Stimulated activated CD8-positive, alpha-beta memory T cell treated with anti-CD3 and anti-CD28 coated beads, Interleukin-4, amount 100 ng/mL, for 24 hours (primary cell): Measurements from ENCODE around the gene PEX10.

Experiments used
- DNase-seq: peaks from one replicate; pipeline ENCODE4 v3.0.0-alpha.2; 2020; ENCODE audit warnings: low read depth

The PEX10 gene

DNA sequence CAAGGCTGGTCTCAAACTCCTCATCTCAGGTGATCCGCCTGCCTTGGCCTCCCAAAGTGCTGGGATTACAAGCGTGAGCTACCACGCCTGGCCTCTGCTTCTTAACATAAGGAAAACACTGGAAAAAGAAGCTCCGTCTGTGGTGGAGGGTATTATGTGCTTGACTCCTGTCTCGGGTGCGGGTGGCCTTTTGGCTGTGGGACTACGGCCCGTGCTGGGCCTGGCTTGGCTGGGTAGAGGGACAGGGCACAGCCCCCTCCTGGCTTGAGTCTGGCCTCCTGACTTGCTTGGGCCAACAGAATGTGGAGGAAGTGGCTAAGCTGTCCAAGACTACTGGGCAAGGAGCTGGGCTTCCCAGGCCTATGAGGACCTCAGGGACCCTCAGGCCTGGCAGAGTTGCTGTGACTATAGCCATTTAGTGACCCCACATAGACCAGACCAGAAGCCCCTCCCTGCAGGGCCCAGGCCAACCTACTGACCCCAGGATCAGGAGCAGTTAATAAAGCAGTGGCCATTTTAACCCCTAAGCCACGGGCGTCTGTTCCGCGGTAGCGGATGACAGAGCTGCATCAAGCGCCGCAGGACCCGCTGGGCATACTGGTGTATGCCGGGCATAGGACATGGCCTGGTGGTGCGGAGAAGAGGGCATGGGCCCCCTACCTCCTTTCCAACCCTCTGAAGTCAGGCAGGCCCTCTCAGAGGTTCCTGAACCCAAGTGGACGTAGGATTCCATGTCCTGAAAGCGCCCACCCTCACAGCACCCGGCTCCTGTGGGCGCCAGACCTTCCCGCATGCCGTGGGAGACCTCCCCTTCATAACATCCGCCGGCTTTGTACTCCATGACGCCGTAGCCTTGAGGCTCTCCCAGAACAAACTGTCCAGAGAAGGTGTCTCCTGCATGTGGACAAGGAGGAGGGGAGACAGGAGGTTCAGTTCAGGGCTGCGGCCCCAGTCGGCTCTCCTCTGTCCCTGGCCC lies 25.4 kb downstream of the PEX10 start:
- DNase-seq = no peak

DNA sequence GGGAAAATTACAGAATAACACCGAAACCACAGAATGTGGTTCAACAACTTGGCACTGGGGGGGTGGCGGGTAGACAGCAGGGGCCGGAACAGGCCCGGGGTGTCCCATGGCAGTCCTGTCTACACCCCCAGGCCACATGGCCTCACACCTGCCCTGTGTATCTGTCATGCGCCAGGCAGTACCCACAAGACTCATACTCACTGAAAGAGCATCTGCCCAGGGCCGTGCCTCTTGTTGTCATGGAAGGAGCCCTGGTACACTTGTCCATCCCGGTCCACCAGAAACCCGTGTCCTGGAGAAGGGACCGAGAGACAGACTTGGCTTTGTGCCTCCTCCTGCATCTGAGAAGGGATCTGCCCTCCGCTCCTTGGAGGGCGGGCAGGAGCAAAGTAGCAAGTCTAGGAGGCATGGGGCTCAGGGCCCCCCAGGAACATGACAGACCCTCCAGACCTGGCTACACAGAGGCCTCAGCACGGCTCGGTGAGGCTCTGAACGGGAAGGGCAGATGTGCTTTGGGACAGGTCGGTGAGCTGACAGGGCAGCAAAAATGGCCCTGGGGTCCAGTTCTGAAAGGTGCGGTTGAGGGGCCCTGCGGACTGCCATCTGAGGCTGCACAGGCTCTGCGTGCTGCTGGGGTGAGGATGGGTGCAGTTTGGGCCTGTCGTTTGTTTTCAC lies 26.6 kb downstream of the PEX10 start:
- DNase-seq = no peak

DNA sequence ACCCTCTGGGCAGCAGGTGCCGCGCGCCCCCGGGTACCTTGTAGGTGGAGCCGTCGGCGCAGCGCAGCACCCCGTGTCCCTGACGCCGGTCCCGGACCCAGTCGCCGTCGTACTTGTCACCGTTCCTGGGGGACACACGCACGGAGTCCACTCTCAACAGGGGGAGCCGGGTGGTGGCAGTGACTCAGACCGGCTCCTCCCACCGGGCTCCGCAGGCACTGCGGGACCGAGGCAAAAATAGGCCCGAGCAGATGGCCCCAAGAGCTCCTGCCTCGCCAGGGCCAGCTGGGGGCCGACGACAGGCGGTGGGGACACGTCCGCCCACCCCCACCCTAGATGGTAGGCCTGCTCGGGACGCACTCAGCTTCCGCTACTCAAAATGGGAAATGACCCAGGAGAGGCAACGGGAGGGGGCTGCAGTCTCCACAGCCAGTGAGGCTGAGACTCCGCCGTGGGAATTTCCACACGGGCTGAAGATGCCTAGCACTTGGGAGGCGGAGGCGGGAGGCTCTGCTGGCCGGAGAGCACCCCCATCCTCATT lies 27.4 kb downstream of the PEX10 start:
- no peak for DNase-seq

DNA sequence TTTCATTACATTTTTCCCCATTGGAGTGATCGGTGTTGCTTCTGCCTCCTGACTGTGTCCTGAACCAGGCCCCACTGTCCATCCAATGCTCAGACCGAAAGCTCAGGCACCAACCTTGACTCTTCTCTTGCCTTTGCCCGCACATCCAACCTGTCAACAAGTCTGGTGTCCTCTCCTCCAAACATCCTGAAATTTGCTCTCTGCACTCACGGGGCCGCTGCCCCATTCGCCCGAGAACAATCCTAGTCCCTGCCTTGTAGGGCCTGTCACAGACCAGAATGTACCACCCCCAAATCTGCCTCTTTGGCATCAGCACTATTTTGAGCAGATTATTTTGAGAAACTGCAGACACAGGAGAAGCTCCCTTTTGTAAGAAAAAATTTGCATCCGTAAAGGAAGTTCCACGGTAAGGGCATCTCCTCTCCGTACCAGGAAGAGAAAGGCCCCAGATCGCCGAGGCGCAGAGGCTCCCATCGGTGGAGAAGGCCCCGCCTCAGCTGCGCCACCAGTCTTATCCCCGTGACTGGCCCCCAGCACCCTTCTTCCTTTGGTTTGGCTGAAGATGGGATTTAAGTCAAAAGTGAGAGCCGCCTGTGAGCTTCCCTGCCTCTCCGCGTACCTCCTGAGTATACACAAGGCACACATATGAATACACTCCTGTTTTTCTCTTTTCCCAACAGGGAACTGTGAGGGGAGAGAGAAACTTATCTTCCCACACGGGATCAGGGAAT lies 28.1 kb downstream of the PEX10 start:
- no peak for DNase-seq

DNA sequence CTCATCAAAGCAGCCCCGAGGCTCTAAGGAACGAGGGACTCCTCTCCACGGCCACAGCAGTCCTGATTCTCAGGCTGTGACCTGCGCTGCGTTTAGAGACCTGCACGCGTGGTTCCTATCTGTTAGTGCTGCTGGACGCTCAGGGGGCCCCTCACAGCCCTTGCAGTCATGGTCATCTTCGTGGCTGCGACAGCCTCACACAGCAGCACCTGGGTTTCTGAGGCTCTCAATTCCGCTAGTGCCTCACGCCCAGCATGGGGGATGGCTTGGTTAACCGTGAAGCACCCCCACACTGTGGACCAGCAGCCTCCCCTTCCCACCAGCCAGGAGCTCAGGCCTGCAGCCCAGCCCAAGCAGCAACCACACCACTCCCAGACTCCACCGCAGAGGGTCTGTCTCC lies 28.8 kb downstream of the PEX10 start:
- DNase-seq = no peak

DNA sequence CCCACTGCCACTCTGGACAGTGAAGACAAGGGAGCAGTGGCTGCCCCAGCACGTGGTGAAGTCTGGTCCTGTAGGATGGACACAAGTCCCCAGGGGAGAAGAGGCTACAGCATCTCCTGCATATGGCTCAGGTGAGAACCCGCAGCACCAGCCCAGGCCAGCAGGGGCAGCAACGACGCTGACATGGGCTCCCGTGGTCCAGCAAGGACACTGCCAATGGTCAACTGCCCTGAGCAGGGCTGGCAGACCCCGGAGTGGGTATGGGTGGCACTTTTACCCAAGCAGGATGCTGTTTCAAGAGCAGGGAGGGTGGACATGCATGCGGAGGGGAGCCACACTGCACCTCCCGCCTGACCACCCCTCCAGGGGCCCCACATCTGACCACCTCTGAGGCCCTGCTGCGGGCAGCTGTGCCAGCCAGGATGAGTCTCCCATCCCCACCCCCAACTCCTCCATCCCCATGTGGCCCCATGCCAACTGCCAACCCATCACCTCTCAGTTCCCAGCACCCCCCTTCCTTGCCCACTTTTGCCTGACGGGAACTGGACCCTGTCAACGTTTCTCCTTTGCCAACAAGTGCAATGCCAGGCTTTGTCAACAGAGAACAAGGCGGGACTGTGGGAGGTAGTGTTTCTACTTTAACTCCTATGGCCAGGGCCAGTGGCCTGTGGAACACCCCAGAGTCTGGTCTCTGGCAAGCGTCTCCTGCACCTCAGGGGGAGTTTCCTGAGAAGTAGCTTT lies 29.6 kb downstream of the PEX10 start:
- no peak for DNase-seq

DNA sequence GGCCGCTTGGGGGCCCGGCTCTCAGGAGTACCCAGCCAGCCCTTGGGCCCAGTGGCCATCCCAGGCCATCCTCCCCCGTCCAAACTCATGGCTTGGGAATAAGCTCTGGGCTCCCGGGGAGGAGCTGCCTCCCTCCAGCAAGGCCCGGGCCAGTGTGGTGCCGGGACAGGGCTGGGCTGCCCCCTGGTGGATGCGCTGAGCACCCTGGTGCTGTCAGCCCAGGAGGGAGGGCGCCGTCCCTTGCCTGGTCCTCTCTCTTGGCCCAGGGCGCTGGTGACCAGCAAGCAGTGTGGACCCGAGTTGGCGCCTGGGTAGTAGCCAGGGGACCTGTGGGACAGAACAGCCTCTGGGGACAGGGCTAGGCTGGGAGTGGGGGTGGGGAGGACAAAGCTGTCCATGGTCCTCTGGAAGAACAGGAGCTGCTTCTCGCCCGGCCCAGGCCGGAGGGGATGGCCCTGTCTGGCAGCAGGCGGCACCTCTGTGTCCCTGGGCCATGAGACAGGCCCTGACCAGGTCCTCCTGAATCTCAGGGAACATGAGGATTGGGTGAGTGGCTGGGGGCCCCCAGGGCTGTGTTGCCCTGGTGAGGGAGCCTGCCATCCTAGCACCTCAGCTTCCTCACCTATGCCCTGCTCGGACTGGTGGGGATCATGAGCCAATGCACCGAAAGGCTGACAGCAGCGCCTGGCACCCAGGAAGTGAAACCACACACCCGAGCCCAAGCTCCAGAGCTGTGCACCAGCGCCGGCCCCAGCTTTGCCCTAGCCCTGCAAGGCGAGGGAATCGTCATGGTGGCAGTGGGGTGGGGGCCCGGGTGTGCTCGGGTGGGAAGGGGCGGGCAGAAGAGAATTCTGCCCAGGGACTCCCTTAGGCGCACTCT lies 30.4 kb downstream of the PEX10 start:
- peak; percentile 69 for DNase-seq

DNA sequence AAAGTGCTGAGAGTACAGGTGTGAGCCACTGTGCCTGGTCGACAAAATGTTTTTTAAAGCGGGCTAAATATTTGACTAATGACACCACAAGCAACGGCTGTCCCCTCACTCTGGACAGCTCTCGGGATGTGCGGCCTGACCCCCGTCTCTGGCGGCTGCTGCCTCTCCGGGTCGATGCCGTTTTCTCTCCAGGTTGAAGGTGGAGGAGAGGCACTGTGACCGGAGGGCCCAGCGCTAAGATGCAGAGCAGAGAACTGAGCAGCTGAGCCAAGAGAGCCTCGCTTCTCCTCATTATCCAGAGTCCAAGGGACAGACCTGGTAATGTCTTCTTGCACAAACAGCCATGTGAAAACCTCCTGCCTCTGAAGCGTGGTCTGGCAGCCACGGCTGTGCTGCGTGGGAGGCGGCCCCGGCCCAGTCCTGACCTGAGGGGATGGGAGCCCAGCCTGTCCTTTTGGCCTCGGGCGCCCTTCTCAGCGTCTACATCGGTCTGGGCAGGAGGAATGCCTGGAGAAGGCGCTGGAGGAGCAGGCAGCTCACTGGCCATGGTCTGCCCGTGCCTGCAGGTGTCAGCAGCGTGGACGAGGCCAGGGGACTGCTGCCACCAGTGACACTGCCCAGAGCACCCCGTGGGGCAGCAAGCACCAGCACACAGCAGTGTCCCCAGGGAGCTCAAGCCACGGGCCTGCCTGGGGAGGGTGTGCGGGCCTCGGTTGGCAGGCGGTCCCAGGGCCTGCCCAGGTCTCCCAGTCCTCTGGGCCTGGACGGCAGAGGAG lies 31.4 kb downstream of the PEX10 start:
- DNase-seq = no peak

DNA sequence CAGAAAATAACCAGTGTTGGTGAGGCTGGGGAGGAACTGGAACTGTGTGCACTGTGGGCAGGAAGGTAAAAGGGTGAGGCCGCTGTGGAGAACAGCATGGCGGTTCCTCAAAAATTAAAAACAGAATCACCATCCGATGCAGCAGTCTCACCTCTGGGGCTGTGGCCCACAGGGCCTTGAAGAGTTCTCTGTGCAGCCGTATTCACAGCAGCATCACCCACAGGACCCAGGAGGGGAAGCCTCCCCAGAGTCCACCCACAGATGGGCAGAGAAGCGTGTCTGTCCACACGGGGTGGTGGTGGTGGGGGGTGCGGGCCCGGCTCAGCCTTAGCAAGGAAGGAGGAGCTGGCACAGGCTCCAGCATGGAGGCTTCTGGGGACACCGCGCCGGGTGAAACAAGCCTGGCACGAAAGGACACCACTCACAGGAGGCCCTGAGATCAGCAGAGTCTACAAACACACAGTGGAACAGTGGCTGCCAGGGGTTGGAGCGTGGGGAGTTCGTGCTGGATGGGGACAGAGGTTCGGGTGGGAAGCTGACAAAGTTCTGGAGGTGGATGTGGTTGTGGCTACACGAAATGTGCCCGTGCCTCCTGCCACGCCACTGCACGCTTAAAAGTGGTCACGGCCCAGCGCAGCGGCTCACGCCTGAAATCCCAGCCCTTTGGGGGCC lies 32.5 kb downstream of the PEX10 start:
- no peak for DNase-seq

DNA sequence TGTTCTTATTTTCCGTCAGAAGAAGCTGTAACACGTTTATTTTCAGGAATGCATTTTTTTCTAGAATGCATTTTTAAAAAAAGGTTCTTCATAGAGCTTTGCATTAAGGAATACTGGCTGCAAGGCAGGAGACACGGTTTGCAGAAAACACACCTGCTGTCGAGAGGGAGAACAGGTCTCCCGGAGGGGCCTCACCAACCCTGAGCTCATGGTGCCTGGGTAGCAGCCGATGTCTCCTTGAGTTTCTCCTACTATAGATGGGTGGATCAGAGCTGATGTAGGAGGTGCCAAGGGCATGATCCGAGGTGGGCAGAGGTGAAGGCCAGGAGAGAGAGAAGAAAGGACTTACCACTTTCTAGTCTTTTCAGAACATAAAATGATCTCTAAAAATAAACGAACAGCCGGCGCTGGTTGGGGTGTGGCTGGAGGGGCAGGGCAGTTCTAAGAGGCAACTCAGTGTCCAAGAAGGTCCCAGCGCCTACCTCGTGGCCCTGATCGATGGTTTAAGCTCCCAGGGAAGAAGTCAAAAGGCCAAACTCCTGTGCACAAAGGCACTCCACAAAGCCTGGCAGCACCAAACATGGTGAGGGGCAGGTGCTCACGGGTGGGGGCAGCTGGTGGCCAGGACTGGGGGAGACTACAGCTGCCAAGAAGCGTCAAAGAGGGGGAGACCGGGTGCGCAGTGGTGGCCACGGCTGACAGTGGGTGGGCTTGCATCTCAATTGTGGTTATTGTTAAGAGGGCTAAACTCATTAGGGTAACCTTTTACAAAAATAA lies 33.2 kb downstream of the PEX10 start:
- DNase-seq = no peak

DNA sequence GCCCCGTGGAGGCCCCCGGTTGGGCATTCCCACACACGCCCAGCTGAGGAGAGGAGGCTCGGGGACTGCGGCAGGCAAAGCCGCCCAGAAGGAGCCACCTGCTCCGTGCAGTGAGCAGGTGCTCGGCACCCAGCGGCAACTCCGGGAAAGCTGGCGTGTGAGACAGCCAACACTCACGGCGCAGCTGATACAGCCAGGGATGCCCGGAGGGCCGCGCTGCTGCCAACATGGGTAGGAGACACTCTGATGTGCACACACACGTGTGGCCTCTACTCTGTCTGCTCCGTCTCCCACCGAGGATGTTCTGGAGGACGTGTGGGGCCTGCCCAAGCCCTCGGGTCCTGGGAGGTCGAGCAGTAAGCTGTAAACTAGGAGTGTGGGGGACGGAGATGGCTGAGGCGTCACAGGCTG lies 33.9 kb downstream of the PEX10 start:
- no peak for DNase-seq

DNA sequence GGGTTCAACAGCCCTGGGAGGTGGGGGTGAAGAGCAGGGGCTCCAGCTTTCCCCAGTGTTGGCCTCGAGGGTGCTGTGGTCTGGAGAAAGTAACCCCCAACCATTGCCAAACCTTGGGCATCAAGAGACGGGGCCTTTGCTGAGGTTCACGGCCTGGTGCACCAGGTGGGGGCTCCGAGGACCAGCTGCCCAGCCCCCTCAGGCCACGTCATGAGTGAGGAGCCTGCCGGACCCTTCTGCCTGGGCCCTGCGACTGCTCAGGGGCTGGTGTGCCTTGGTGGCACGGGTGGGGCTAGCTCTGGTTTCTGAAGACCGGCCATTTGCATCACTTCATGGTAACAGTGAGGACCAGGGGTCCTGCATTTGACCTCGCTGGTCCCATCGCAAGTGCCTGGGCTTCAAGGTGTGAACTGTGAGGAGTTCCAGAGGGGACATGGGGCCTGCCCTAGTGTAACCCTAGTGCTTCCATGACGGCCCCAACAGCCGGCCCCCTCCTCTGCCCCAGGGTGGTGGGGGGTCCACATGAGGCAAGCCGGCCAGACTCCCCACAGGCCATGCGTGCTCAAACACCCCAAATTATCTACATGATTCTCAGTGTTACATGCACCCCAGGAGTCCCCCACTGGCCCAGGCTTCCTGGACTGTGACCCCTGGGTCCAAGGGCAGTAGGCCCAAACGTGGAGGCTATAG lies 34.5 kb downstream of the PEX10 start:
- no peak for DNase-seq

DNA sequence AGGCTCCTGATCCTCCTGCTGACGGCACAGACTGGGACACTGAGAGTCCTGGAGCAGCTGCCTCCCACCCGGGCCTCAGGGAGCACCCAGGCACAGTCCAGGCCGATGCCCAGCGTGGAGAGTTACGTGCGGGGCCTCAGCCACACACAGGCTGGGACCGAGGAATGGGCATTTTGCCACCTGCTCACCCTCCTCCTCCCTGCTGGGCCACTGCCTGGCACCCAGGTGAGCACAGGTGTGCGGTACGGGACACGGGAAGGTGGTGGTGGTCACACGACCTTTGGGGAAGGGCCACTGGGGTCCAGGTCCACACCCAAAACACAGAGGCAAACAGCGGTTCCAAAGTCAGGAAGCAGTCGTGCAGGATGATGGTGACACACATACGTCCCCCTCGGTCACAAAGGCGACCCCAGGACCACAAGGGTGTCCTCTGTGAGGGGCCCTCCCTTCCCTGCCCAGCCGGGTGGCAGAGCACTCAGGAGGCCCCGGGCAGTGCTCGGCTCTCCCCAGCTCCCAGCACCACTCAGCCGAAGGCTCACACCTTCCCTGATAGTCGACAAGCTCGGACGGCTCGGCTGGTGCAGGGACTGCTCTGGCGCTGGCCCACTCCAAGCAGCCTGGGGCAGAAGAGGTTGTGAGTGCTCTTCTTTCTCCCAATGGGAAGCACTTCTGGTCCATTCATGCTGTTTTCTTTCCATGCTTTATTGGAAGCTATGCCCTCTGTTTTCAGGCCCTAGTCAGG lies 35.3 kb downstream of the PEX10 start:
- DNase-seq = no peak

DNA sequence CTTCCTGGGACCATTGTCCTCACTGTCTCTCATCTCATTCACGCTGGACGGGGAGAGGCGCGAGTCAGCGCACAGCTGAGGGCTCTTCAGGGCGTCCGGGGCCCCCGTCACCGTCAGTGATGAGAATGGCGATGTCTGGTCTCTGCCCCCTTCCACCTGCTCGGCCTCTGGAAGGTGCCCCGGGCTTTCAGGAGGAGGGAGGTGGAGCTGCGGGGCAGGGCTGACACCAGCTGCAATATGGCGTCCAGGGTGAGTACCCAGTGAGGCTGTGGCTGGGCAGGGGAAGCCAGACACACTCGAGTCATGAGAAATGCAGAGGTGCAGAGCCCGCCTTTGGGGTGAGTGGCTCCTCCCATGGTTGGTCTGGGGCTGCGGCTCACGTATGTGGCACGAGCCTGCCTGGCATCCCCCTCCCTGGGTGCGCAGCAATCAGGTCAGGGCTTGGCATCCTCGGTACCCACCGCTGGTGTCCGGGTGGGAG lies 36.1 kb downstream of the PEX10 start:
- no peak for DNase-seq

DNA sequence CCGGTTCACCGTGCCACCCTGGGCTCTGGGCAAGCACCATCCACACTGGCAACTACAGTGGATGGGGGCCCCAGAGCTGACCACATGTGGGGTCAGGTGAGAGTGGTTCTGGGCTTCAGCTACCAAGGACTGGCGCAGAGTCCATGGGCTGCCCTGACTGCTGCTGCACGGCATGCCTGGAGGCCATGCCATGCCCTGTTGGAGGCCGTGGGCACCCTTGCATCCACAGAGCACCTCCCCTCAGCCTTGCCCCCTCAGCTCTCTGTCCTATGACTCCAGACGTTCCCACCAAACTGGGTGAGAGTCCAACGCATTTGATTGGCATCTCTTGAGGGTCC lies 36.5 kb downstream of the PEX10 start:
- DNase-seq = no peak

DNA sequence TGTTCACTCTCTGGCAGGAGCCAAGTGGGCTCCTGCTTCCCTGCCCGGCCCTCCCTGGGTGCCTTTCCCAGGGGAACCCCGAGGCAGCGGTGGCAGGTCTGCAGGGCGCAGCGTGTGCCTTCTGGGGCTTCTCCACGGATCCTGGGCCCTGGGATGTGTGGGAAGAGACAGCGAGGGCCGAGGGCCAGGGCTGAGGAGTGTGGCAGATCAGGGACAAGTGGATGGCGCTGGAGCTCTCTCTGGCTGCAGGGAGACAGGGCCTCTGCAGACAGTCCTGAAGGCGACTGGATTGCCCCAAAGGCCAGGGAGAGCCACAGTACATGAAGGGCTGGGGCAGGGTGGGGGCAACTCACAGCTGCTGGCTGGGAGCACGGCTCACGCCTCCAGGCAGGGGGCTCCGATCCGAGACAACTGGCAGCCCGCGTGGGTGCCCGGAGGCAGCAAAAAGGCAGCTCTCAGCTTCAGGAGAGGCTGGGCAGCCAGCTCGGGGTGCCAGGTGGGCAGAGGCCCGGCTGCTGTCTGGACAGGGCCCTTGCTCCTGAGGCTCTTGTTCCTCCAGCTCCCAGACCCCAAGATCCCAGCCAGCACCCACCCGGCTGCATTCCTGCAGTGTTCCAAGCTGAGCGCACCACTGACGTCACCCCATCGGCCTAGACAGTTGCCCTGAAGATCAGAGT lies 37.0 kb downstream of the PEX10 start:
- DNase-seq = no peak
